Esophagus (tissue), 2 donors: Measurements from ENCODE around the gene FGD4. TPM values are rescaled to one million over a fixed set of nuclear protein-coding genes. Genes with fewer than 3 reads are reported as not detected.

Experiments used
- H3K27ac ChIP-seq, 2 donors: one replicate each; pipeline ENCODE4 v1.5.1; 2013; ENCODE audit warnings: low read depth in 2 of 2, mild to moderate bottlenecking in 2 of 2, inconsistent platforms in 1 of 2, low read length in 1 of 2, moderate library complexity in 1 of 2
- H3K27me3 ChIP-seq, 2 donors: one replicate each; pipeline ENCODE4 v1.6.1; 2013; ENCODE audit warnings: low read length in 2 of 2, control low read depth in 1 of 2, mild to moderate bottlenecking in 1 of 2; ENCODE audit not compliant: insufficient read depth in 2 of 2, control insufficient read depth in 1 of 2
- H3K36me3 ChIP-seq, 2 donors: one replicate each; pipeline ENCODE4 v1.6.1; 2013; ENCODE audit warnings: low read length in 1 of 2; ENCODE audit not compliant: control insufficient read depth in 2 of 2, insufficient read depth in 2 of 2
- H3K4me1 ChIP-seq, 2 donors: one replicate each; pipeline ENCODE4 v1.6.1; 2013; ENCODE audit warnings: low read length in 1 of 2; ENCODE audit not compliant: control insufficient read depth in 2 of 2, insufficient read depth in 2 of 2
- H3K4me3 ChIP-seq, 2 donors: one replicate each; pipeline ENCODE4 v1.5.1; 2013; ENCODE audit warnings: low read length in 2 of 2, mild to moderate bottlenecking in 2 of 2, low read depth in 1 of 2, moderate library complexity in 1 of 2
- H3K9me3 ChIP-seq, 2 donors: one replicate each; pipeline ENCODE4 v1.6.1; 2013; ENCODE audit warnings: mild to moderate bottlenecking in 2 of 2, low read depth in 1 of 2, low read length in 1 of 2, moderate library complexity in 1 of 2; ENCODE audit not compliant: control insufficient read depth in 2 of 2, insufficient read depth in 1 of 2
- WGBS, 2 donors: extraction: QIAGEN DNeasy Blood & Tissue Kit; methylation state at CpG; one replicate each; pipeline ENCODE4 v1.1.7; 2013; 5-methylcytosine and 5-hydroxymethylcytosine counted together
- polyA plus RNA-seq, 2 donors: library from polyadenylated mRNA; stranded (reverse); fragments of 200-250 nt; gene quantifications; one replicate each; pipeline ENCODE4 v1.2.3, GENCODE V29; 2013
- donor health status: healthy with polysubstance abuse.
- donor health status: Bipolar disorder and iron deficiency.

FGD4 gene
- polyA plus RNA-seq, 2 donors, result 3.7 to 4.6 TPM

DNA sequence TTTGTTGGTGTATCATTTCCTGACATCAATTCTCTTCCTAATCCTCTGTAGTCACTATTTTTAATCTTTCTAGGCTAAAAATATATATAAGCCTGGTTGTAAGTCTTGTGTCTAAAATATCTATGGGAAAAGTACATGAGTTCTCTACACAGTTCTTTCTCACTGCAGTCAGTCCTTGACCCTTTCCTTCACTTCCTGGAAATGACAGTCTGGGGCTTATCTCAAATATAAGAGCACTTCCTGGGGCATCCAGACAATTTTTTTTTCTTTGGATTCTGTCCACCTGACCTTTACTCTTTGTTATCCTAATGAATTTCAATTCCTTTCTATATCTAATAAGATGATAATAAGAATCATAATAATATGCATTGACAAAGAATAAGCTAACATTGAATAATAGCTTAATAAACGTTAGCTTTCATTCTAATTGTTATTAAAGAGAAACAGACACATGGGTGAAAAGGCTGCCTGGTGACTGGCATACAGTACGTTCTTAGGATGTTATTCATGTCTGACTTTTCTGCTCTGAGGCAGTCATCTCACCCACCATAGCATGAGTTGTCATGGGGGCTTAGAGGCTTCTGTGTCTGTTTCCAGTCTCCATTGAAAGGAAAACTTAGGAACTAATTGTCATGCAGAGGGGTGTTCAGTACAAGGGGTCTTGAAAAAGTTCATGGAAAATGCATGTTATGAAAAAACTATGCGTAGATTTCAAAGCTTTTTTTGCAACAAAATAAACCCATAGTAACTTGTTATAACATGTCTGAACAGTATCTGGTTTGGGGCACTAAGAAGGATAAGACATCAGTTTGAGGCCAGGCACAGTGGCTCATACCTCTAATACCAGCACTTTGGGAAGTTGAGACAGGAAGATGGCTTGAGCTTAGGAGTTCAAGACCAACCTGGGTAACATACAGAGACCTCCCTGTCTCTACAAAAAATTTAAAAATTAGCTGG, 213.6 kb downstream of the FGD4 start:
- Histone ChIP-seq H3K9me3 (no peaks in the 10 kb centered on the region), H3K27ac (no peak overlapping the region), H3K4me1 (peaks cover 0 to 2% of the 10 kb centered on the region in 2 donors), H3K4me3 (no peak overlapping the region), H3K36me3 (peaks cover 5 to 10% of the 10 kb centered on the region in 2 donors), H3K27me3 (no peaks in the 10 kb centered on the region)
- WGBS, 2 donors, result 75 to 78% methylated on average over 3 of the region's 3 CpGs

DNA sequence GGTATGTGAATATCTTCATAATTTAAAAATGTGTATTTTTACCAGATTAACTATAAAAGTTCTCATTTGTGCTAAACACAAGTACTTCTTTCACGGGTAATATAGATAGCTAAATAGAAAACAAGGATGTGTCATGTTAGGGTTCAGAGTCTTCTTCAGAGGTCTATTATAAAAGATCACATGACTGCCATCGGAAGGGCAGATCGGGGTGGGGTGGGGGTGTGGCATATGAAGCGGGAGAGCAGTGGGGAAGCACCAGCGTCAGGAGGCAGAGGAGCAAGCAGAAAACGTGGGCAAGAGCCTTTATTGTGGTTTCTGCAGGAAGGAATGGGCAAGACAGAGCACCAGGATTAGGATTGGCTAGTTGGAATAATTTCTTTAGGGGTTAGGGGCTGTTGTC, 216.1 kb downstream of the FGD4 start:
- WGBS, 2 donors, result 81 to 84% methylated on average over 6 of the region's 6 CpGs
- no peak overlapping the region for H3K4me3 ChIP-seq
- H3K9me3 ChIP-seq, result no peaks in the 10 kb centered on the region
- H3K4me1 ChIP-seq, result peaks cover 0 to 2% of the 10 kb centered on the region in 2 donors
- no peak overlapping the region for H3K27ac ChIP-seq
- H3K36me3 ChIP-seq, result peaks cover 5 to 7% of the 10 kb centered on the region in 2 donors
- H3K27me3 ChIP-seq, result no peaks in the 10 kb centered on the region

GRCh38 chr12:32617534-32617933, 218.2 kb downstream of the FGD4 start:
- Histone ChIP-seq H3K4me3 (no peak overlapping the region), H3K4me1 (no peaks in the 10 kb centered on the region), H3K36me3 (peaks cover 0 to 5% of the 10 kb centered on the region in 2 donors), H3K27me3 (no peaks in the 10 kb centered on the region), H3K27ac (no peak overlapping the region), H3K9me3 (no peaks in the 10 kb centered on the region)
- WGBS, 2 donors, result 91 to 92% methylated on average over 4 of the region's 4 CpGs

GRCh38 chr12:32618115-32618514, 218.8 kb downstream of the FGD4 start:
- Histone ChIP-seq H3K36me3 (peaks cover 0 to 5% of the 10 kb centered on the region in 2 donors), H3K4me1 (no peaks in the 10 kb centered on the region), H3K4me3 (no peak overlapping the region), H3K27ac (no peak overlapping the region), H3K9me3 (no peaks in the 10 kb centered on the region), H3K27me3 (no peaks in the 10 kb centered on the region)
- 75 to 83% methylated on average over 3 of the region's 3 CpGs for WGBS, 2 donors

GRCh38 chr12:32627976-32628375, 228.6 kb downstream of the FGD4 start:
- no peaks in the 10 kb centered on the region for H3K4me1 ChIP-seq
- no peak overlapping the region for H3K27ac ChIP-seq
- H3K27me3 ChIP-seq, result no peaks in the 10 kb centered on the region
- WGBS, 2 donors, result 96 to 97% methylated on average over 4 of the region's 4 CpGs
- H3K9me3 ChIP-seq, result no peaks in the 10 kb centered on the region
- peaks cover 8 to 10% of the 10 kb centered on the region in 2 donors for H3K36me3 ChIP-seq
- H3K4me3 ChIP-seq, result no peak overlapping the region

DNA sequence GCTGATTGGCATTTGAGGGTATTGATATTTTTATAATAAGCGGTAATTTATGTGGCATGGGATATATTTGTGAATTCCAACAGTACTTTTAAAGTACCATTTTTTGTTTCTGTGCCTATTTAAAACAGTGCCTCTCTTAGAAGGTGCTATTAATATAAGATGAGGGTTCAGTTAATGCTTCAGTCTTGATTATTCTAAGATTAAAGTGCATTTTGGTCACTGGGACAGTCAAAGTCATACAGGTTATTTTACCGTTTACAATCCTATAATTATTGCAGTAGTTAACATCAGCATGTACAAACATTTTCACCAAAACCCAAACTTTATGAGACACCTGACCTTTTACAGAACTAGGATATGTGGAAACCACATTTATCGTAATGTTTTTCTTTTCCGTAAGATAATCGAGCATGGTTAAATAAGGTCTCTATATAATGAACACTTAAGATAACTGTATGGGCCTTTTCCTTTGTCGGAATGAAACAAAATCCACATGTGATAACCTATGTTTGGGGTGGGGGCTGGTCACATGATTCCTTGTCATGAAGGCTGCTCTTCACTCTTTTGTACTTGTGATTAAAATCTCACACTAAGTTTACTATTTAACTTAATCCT, 242.0 kb downstream of the FGD4 start:
- peaks cover 0 to 9% of the 10 kb centered on the region in 2 donors for H3K36me3 ChIP-seq
- H3K4me3 ChIP-seq, result no peak overlapping the region
- H3K4me1 ChIP-seq, result no peaks in the 10 kb centered on the region
- H3K27me3 ChIP-seq, result no peaks in the 10 kb centered on the region
- no peak overlapping the region for H3K27ac ChIP-seq
- WGBS, 2 donors, result 95 to 96% methylated on average over 6 of the region's 6 CpGs
- no peaks in the 10 kb centered on the region for H3K9me3 ChIP-seq

DNA sequence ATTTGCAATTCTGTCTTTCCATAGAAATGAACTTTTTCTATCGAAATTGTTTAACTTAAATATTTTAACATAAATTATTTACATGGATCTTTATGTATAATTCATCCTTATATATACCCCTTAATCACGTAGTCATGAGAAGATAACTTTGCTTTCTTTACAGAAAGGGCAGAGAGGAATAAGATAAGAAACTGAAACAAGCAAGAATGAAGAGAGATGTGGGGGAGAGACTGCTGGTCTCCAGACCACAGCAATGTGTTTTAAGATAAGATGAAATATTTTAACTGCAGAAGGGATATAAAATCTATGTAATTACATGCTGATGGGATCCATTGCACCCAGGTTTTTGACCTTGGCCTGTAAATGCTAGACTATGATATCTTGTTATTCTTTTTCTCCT, 245.1 kb downstream of the FGD4 start:
- no peaks in the 10 kb centered on the region for H3K9me3 ChIP-seq
- no peak overlapping the region for H3K27ac ChIP-seq
- WGBS, 2 donors, result 79 to 83% methylated on average over 2 of the region's 2 CpGs
- H3K36me3 ChIP-seq, result peaks cover 0 to 6% of the 10 kb centered on the region in 2 donors
- H3K4me3 ChIP-seq, result no peak overlapping the region
- no peaks in the 10 kb centered on the region for H3K4me1 ChIP-seq
- H3K27me3 ChIP-seq, result no peaks in the 10 kb centered on the region

DNA sequence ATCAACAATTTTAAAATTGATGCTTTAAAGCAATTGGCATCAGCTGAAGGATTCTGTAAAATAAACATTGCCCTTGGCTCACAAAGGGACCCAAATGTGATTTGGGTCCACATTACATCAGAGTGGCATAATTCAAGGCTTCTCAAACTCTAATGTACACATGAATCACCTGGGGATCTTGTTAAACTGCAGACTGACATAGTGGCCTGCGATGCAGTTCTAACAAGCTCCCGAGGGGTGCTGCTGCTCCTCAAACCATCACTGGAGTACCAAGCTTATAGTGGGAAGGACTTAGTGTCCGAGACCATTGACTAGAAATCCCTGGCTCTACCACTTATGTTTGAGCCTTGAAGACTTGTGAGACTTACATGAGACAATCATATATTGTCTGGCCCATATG, 247.9 kb downstream of the FGD4 start:
- 63 to 86% methylated on average over 3 of the region's 3 CpGs for WGBS, 2 donors
- Histone ChIP-seq H3K4me3 (no peak overlapping the region), H3K4me1 (no peaks in the 10 kb centered on the region), H3K27ac (no peak overlapping the region), H3K36me3 (no peaks in the 10 kb centered on the region), H3K9me3 (no peaks in the 10 kb centered on the region), H3K27me3 (no peaks in the 10 kb centered on the region)

DNA sequence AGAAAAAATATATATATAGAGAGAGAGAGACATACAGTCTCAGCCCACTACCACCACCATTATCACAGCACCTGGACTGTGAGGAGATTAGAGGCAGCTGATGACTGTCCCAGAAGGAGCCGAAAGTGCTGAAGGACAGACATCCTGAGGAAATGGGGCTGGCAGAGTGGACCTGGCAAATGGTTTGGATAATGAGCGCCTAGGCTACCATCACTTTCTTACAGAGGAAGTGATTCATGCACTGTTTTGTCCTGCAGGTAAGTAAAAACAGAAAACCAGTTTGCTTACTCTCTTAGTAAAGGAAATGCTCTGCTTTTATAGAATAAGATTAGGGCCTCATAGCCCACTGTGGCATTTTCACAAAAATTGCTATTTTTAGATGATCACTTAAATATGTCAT, 251.2 kb downstream of the FGD4 start:
- H3K4me3 ChIP-seq, result no peak overlapping the region
- no peak overlapping the region for H3K27ac ChIP-seq
- no peaks in the 10 kb centered on the region for H3K4me1 ChIP-seq
- H3K9me3 ChIP-seq, result no peaks in the 10 kb centered on the region
- H3K27me3 ChIP-seq, result no peaks in the 10 kb centered on the region
- no peaks in the 10 kb centered on the region for H3K36me3 ChIP-seq
- WGBS, 2 donors, result 61 to 71% methylated on average over 2 of the region's 2 CpGs
